Measurements from ENCODE around the gene FHOD3.
"Not testable (repeated sequence)": the region's sequence is repeated elsewhere in the genome, so short reads cannot be mapped to it uniquely, and the experiment has no call there.

FHOD3 gene

DNA sequence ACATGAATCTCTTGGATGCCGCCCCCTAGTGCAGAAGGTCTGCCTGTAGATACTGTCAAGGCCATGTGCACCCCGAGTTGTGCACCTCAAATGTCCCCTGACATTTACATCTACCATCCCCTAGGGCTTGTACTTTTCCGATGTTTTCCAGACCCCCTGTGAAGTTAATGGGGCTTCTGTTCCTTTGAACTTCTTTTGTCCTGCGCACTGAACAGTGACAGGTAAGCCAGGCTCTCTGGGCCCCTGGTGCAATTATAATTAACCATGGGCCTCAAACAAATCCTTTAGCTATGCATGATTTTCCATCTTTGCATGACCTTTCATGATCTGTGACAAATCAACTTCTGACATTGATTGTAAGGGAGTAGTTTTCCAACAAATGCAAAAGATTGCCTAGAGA, 158.4 kb downstream of the FHOD3 start:
- DNase-seq, result no peak

DNA sequence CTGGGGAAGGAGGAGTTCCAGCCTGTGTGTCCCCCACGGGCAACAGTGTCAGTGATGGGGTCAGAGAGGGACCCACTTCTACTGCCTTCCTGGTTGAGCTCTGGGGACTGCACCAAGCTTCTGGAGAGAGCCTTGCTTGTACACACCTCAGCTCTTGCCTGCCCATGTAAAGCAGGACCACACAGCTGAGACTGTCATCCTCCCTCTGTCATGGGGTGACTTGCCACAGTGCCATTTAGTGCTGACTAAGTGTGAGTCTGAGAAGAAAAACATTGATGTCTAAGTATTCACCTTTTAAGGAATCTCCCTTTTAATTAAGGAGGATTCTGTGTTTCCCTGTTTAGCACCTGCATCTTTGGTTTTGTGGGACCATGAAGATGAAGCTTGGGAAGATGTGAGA, 159.1 kb downstream of the FHOD3 start:
- DNase-seq, result no peak

GRCh38 chr18:36457683-36458082, 160.2 kb downstream of the FHOD3 start:
- DNase-seq, result no peak

GRCh38 chr18:36458306-36458705, 160.8 kb downstream of the FHOD3 start:
- no peak for DNase-seq

GRCh38 chr18:36459203-36459602, 161.7 kb downstream of the FHOD3 start:
- DNase-seq, result no peak

GRCh38 chr18:36459786-36460185, 162.3 kb downstream of the FHOD3 start:
- DNase-seq, result no peak

- no peak for DNase-seq
Observed at GRCh38 chr18:36460324-36460850, 162.9 kb downstream of the FHOD3 start.

- no peak for DNase-seq
Observed at GRCh38 chr18:36460854-36461253, 163.3 kb downstream of the FHOD3 start.

GRCh38 chr18:36461551-36461987, 164.1 kb downstream of the FHOD3 start:
- no peak for DNase-seq

GRCh38 chr18:36463516-36463915, 166.0 kb downstream of the FHOD3 start:
- not testable (repeated sequence) for DNase-seq

DNA sequence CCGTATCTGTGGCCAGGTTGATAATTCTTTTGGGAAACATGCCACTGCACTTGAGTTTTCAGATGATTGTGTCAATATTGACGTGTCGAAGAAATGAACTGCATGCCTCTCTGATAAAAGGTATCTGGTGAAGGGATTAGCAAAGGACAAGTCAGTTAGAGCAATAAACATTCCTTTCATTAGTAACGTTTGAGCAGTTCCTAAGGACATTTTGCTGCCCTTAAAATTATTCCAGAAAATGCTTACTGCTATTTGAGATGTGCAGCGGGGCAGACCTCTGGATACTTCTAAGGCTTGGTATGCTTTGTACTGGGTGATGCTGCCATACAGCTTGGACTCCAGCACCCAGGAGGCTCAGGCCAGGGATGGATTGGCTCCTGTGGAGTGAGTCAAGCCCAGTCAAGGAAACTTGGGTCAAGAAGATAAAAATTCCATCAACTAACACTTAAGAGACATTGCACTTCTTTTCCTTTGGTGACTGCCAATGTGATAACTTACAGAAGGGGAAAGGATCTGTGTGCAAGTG, 166.7 kb downstream of the FHOD3 start:
- no peak for DNase-seq

DNA sequence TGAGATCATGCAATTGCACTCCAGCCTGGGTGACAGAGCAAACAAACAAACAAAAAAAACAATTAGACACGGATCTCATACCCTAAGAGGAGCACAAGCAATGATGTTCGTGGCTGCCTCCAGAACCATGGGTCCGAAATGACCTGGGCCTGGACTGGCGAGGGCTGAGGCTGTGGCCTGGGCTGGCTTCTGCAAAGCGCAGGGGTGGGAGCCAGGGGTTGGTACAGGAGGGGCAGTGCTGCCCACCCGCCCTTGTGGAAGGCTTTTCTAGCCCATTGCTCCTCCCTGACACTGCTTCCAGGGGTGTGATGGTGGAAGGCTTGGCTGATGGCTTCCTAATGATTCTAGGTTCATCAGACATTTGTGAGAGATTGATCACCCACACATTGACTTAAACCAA, 167.8 kb downstream of the FHOD3 start:
- no peak for DNase-seq

DNA sequence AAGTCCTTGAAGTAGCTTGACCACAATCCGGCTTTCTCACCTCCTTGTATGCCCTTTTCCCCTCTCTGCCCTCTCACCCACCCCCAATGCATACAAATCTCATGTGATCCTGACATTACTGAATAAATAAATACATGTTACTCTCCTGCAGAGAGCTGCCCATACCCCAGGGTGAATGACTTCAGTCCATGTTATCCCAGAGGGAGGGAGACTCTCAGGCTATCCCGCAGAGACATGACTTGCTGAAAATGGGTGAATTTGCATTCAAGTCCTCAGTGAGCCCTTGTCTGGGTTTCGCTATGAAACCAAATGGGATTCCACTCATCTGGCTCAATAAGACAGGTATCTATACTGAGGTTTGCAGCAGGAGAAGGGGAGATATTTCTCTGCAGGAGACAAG, 168.5 kb downstream of the FHOD3 start:
- DNase-seq, result no peak

DNA sequence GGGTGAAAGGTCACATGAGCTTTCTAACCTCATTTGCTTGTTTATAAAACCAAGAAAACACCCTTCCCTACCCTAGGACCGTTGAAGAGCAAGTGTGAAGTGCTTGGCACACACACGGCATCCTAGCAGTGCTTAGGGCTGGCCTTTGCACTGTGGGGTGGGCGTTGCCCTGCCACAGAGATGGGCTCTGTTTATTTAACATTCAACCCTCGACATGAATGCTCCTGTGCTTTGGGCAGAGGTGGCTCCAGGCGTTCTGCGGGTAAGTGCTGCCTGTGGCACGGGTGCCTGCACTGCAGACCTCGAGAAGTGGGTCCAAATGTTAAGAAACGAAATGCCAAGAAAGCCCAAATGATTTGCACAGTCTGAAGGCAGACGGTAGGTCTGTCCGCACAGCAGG, 170.1 kb downstream of the FHOD3 start:
- no peak for DNase-seq

DNA sequence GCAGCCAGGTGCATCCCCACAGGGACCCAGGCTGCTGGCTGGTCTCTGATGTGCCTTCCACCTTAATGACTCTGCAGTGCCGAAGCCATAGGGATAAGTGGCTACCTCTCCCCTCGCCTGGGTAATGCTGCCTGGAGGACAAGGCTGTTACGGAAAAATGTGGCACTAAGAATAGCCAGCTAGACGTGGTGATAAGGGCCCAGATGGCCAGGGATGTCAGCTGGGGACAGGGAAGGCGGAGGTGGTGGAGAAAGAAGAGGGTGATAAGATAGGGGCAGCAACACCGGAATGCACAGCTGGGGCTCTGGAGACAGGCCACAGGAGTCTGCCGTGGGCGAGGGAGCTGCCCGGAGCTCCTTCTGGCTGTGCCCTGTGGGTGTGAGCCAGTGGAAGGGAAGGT, 170.6 kb downstream of the FHOD3 start:
- DNase-seq, result no peak

DNA sequence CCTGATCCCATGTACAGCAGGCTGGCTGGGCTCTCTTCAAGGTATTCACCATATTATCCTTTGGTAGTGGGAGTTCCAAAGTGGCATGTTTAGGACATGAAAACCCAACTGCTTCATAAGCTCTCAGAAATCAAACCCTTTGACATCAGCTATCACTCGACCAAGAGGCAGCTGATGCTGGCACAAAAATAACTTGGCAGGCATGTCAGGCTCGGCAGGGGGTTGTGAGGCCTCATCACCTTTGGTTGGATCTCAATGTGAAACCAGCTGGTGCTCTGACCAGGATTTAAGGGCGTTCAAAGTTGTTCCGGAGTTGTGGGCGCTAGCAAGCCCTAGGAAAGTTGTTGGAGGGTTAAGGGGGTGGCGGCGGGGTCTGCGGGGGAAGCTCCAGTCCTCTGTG, 171.9 kb downstream of the FHOD3 start:
- DNase-seq, result no peak

DNA sequence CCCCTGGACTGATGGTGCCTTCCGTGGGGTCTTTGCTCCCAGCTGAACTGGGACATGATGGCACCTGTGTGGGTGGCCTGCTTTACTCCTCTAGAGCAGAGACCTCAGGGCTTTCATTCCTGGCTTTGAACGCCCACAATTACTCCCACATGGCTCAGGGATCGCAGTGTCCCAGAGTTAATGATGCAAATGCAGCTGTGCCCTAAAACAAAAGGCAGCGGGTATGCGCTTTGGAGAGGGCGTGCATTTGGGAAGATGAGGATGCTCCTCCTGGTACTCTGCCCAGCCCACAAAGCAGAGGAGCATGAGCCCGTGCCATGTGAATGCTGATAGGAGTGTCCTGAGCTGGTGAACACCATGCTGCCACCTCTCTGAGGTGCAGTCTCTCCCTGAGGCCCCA, 173.4 kb downstream of the FHOD3 start:
- no peak for DNase-seq

- DNase-seq, result no peak
Observed at GRCh38 chr18:36471393-36471792, 173.9 kb downstream of the FHOD3 start.

- DNase-seq, result no peak
Observed at GRCh38 chr18:36476433-36476832, 178.9 kb downstream of the FHOD3 start.

DNA sequence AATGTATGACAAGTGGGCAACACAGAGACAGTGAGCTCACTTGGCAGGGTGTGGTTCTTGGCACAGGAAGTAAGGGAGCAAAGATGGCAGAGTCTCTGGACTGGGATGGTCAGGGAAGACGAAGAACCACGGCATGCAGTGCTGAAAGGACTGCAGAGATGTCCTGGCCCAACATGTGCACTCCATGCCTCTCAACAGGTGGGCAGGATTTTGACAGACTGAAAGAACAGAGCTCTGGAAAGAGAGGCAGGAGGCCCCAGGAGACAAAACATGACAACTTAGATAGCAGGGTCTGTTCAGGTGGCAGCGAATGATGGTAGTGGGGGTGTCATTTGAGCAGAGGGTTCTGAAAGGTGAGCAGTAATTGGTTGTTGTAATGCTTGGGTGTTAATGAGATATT, 180.3 kb downstream of the FHOD3 start:
- no peak for DNase-seq

DNA sequence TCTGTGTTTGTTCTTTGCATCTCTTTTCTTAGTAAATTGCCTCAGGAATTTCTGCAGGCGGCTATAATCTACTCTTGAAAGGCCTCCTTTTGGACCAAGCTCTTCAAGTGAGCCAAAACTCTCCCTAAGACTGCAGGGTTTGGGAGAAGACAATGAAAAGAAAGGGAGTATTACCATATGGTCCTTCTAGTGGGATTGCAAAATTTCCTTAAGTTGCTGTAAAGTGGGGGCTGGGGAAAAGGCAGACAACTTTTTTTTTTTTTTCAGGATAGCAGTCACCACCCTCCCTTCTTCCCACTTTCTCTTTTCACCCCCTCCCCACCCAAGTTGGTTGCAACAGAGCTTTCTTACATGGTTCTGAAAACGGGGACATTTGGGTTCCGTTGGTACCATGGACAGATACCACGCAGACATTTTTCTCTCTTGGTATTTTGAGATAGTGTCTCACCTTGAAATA, 183.7 kb downstream of the FHOD3 start:
- no peak for DNase-seq

GRCh38 chr18:36481935-36482334, 184.4 kb downstream of the FHOD3 start:
- DNase-seq, result no peak

- DNase-seq, result no peak
Observed at GRCh38 chr18:36484591-36484990, 187.1 kb downstream of the FHOD3 start.

GRCh38 chr18:36485772-36486171, 188.3 kb downstream of the FHOD3 start:
- DNase-seq, result no peak

DNA sequence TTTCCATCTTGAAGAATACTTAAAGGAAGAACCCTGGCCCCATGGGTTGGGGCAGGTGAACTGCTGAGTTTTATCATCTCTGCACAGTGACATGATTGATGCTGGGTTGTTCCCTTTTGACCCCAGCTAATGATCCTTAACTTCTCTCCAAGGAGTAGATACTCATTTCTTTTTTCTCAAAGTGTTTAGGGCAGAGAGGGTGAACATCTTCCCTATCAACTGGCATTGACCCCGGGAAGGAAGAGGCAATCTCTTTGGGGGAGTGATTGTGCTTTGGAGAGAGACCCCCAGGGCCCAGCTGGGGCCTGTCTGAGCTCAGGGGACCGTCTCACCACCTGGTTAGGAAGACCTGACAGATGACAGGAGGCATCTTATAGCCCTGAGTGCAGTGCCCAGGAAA, 190.6 kb downstream of the FHOD3 start:
- DNase-seq, result no peak
